Stimulated activated naive B cell treated with anti-CD40 and anti-IgM and Interleukin-4, amounts not matched to agents 10 μg/mL and 1 μg/mL and 100 μg/mL, for 72 hours (primary cell): ENCODE measurements around the gene RFFL.

ENCODE experiments used
- ATAC-seq, 2 donors: fragments of 150-1000 bp; cut with Tn5 transposase; replicated peaks; 2 replicates each; pipeline ENCODE4 v1.10.0; 2021; ENCODE audit warnings: moderate library complexity in 1 of 2
- DNase-seq: peaks from one replicate; pipeline ENCODE4 v3.0.0; 2021
- H3K27ac Mint-ChIP-seq: one replicate; pipeline ENCODE4 v1.8.0; 2022; ENCODE audit warnings: mild to moderate bottlenecking, mixed read lengths
- H3K27me3 Mint-ChIP-seq, 2 donors: one replicate each; pipeline ENCODE4 v1.8.0; 2022; ENCODE audit warnings: mixed read lengths in 2 of 2
- H3K36me3 Mint-ChIP-seq, 2 donors: one replicate each; pipeline ENCODE4 v1.8.0; 2022; ENCODE audit warnings: mixed read lengths in 2 of 2, mild to moderate bottlenecking in 1 of 2
- H3K4me1 Mint-ChIP-seq, 2 donors: one replicate each; pipeline ENCODE4 v1.8.0; 2022; ENCODE audit warnings: mixed read lengths in 2 of 2, mild to moderate bottlenecking in 1 of 2
- H3K4me3 Mint-ChIP-seq, 2 donors: one replicate each; pipeline ENCODE4 v1.8.0; 2022; ENCODE audit warnings: mild to moderate bottlenecking in 2 of 2, mixed read lengths in 2 of 2, moderate library complexity in 1 of 2
- H3K9me3 Mint-ChIP-seq, 2 donors: one replicate each; pipeline ENCODE4 v1.8.0; 2022; ENCODE audit warnings: mixed read lengths in 2 of 2, mild to moderate bottlenecking in 1 of 2

The RFFL gene

DNA sequence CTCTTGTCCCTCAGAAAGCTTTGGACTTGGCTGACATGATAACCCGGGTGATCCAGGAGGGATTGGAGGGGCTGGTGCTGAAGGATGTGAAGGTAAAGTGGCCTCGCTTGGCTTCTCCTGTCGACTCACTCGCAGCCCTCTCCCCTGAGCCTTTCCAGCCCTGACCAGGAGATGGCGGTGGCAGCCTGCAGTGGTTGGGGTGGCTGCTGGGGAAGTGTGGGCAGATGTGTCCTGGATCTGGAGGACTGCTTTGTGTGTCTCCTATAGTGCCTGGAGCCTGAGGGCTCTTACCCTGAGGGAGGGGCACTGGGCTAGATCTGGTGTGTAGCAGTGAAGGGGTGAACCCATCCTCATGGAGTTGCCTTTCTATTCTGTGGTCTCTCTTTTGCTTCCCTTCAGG lies 65.3 kb downstream of the RFFL start:
- peak overlapping the region; percentile 83 for H3K27ac Mint-ChIP-seq
- DNase-seq, result peak; percentile 68
- peaks cover 0 to 4% of the 10 kb centered on the region in 2 donors for H3K4me1 Mint-ChIP-seq
- H3K27me3 Mint-ChIP-seq, result no peaks in the 10 kb centered on the region
- peaks cover 18 to 64% of the 10 kb centered on the region in 2 donors for H3K36me3 Mint-ChIP-seq
- no peaks in the 10 kb centered on the region for H3K9me3 Mint-ChIP-seq
- peak; percentile 99 for ATAC-seq
- no peak overlapping the region for H3K4me3 Mint-ChIP-seq

DNA sequence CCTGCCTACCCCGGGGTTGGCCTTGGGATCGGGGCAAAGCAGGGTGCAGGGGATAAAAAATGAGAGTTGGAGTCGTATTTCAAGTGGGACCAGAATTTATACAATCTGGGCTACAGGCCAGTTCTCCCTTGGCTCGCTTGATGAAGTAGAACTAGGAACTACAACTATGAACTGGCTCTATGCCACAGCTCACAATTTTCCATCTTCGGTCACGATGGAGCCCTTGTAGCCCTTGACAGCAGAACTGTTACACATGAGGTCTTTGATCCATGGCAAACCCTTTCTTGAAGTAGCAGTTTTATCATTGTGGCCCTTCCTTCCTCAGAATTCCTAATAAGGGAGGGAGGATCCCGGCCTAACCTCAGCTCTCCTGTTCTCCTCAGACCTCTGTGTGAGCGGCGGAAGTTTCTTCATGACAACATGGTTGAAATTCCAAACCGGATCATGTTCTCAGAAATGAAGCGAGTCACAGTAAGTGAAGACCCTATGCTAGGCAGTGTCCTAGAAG lies 66.1 kb downstream of the RFFL start:
- Mint-ChIP-seq H3K27ac (no peak overlapping the region), H3K9me3 (no peaks in the 10 kb centered on the region), H3K27me3 (no peaks in the 10 kb centered on the region), H3K4me1 (peaks cover 0 to 4% of the 10 kb centered on the region in 2 donors), H3K36me3 (peaks cover 13 to 65% of the 10 kb centered on the region in 2 donors), H3K4me3 (no peak overlapping the region)
- DNase-seq (no peak), ATAC-seq (no peak)

GRCh38 chr17:34996422-34997285 lies 66.9 kb downstream of the RFFL start:
- no peak overlapping the region for H3K4me3 Mint-ChIP-seq
- no peaks in the 10 kb centered on the region for H3K9me3 Mint-ChIP-seq
- DNase-seq (no peak), ATAC-seq (no peak)
- H3K27me3 Mint-ChIP-seq, result no peaks in the 10 kb centered on the region
- no peak overlapping the region for H3K27ac Mint-ChIP-seq
- peaks cover 0 to 4% of the 10 kb centered on the region in 2 donors for H3K4me1 Mint-ChIP-seq
- H3K36me3 Mint-ChIP-seq, result peaks cover 11 to 67% of the 10 kb centered on the region in 2 donors

DNA sequence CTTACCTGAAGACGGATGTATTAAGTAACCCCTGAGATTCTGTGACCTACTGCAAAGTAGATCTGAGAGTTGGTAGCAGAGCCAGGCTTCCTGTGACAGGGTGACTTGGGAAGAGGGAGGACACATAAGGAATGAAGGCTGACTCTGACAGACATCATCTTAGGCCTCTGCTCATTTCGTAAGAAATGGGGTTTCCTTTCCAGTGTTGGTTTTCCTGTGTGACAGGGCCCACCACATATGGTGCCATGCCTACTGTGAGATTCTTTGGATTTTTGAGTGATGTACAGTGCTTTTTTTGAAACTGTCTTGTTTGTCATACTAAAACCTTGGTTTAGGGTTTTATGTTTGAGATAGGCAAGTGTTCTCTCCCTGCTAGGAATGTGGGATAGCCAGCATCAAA lies 70.5 kb downstream of the RFFL start:
- Mint-ChIP-seq H3K27ac (no peak overlapping the region), H3K27me3 (no peaks in the 10 kb centered on the region), H3K36me3 (peaks cover 16 to 72% of the 10 kb centered on the region in 2 donors), H3K4me1 (peaks cover 0 to under 1% of the 10 kb centered on the region in 2 donors), H3K9me3 (no peaks in the 10 kb centered on the region), H3K4me3 (no peak overlapping the region)
- no peak for DNase-seq
- no peak for ATAC-seq

GRCh38 chr17:34991606-34992005 lies 71.9 kb downstream of the RFFL start:
- H3K36me3 Mint-ChIP-seq, result peaks cover 21 to 73% of the 10 kb centered on the region in 2 donors
- no peaks in the 10 kb centered on the region for H3K27me3 Mint-ChIP-seq
- ATAC-seq (no peak), DNase-seq (no peak)
- no peaks in the 10 kb centered on the region for H3K9me3 Mint-ChIP-seq
- no peak overlapping the region for H3K27ac Mint-ChIP-seq
- H3K4me3 Mint-ChIP-seq, result no peak overlapping the region
- H3K4me1 Mint-ChIP-seq, result peaks cover 1 to 6% of the 10 kb centered on the region in 2 donors

DNA sequence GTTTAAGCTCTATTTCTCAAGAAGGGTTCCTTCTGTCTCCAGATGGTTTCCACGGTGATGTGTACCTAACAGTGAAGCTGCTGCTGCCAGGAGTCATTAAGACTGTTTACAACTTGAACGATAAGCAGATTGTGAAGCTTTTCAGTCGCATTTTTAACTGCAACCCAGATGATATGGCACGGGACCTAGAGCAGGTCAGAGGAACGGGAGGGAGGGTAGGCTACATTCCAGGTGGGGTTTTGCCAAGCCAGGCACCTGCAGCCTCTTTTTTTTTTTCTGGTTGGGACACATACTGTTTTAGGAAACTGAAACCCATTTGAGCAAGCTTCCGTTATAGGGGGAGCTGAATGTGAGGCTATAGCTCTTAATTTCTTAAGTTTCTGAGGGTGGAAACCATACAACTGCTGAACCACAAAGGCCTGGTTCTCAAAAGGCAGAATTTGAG lies 72.6 kb downstream of the RFFL start:
- H3K27ac Mint-ChIP-seq, result no peak overlapping the region
- no peaks in the 10 kb centered on the region for H3K9me3 Mint-ChIP-seq
- no peak for DNase-seq
- peaks cover 22 to 75% of the 10 kb centered on the region in 2 donors for H3K36me3 Mint-ChIP-seq
- no peaks in the 10 kb centered on the region for H3K27me3 Mint-ChIP-seq
- H3K4me1 Mint-ChIP-seq, result peaks cover 1 to 6% of the 10 kb centered on the region in 2 donors
- no peak overlapping the region for H3K4me3 Mint-ChIP-seq
- ATAC-seq, result no peak

GRCh38 chr17:34989473-34989872 lies 74.0 kb downstream of the RFFL start:
- no peak for ATAC-seq
- Mint-ChIP-seq H3K27ac (no peak overlapping the region), H3K27me3 (no peaks in the 10 kb centered on the region), H3K36me3 (peaks cover 25 to 70% of the 10 kb centered on the region in 2 donors), H3K4me3 (no peak overlapping the region), H3K4me1 (peaks cover 4 to 15% of the 10 kb centered on the region in 2 donors), H3K9me3 (no peaks in the 10 kb centered on the region)
- DNase-seq, result no peak

GRCh38 chr17:34988644-34989043 lies 74.9 kb downstream of the RFFL start:
- no peak overlapping the region for H3K27ac Mint-ChIP-seq
- no peaks in the 10 kb centered on the region for H3K9me3 Mint-ChIP-seq

GRCh38 chr17:34987232-34987631 lies 76.3 kb downstream of the RFFL start:
- no peak for ATAC-seq
- Mint-ChIP-seq H3K36me3 (peaks cover 37 to 64% of the 10 kb centered on the region in 2 donors), H3K27ac (no peak overlapping the region), H3K4me1 (peaks cover 12 to 34% of the 10 kb centered on the region in 2 donors), H3K9me3 (no peaks in the 10 kb centered on the region), H3K27me3 (no peaks in the 10 kb centered on the region), H3K4me3 (no peak overlapping the region)
- no peak for DNase-seq

More at GRCh38 chr17:34988644-34989043, 74.9 kb downstream of the RFFL start:
- peaks cover 7 to 23% of the 10 kb centered on the region in 2 donors for H3K4me1 Mint-ChIP-seq
- DNase-seq, result no peak
- no peaks in the 10 kb centered on the region for H3K27me3 Mint-ChIP-seq
- peaks cover 30 to 69% of the 10 kb centered on the region in 2 donors for H3K36me3 Mint-ChIP-seq
- H3K4me3 Mint-ChIP-seq, result no peak overlapping the region
- ATAC-seq, result no peak

DNA sequence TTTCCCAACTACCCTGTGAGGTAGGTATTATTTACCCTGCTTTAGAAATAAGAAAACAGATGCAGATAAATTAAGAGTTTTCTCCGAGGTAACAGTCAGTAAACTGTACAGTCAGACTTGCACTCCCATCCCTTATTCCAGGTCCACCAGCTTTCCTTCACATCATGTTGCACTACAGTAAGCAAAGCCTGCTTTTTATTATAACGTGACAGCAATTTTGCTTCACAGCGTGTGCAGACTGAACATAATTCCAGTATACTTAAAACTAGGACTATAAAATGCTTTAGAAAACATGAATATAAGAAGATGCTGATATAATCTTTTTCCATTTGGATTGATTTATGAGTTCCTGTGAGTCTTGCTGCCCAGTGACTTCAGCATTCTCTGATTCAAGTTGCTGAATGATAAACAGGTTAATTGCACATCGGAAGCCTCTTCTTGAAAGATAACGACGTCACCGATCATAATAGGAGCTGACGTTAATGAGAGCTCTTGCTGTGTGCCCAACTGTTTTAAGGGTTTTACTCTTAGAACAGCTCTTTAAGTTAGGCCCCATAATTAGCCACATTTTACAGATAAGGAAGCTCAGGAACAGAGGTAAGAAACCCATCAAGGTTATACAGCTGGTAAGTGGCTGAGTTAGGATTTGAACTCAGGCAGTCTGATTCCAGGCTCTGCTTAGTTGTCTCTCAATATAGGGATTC lies 81.8 kb downstream of the RFFL start:
- Mint-ChIP-seq H3K4me3 (peak overlapping the region; percentile 88 to 93), H3K36me3 (peaks cover 19 to 27% of the 10 kb centered on the region in 2 donors), H3K27ac (peak overlapping the region; percentile 96), H3K27me3 (no peaks in the 10 kb centered on the region), H3K9me3 (no peaks in the 10 kb centered on the region), H3K4me1 (peaks cover 28 to 53% of the 10 kb centered on the region in 2 donors)
- no peak for ATAC-seq
- no peak for DNase-seq

- H3K36me3 Mint-ChIP-seq, result peaks cover 17 to 19% of the 10 kb centered on the region in 2 donors
Measured at GRCh38 chr17:34980681-34981537, 82.6 kb downstream of the RFFL start.

DNA sequence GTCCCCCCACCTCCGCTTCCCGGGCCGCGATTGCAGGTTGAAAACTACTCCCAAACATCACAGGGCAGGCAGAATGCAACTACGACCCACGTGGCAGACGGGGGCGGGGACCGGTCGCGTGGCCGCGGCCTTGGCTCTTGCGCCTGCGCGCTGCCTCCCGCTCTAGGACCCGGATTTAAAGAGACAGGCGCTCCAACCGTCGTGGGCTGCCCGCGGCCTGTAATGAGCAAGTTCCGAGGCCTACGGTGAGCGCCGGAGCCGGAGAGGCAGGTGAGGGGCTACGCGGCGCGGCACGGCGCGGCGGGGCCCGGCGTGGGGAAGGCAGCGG lies 83.2 kb downstream of the RFFL start, which contains the start of gene LIG3:
Gene LIG3, plus strand, starts transcription at position 160 of the 328 bp plus-strand sequence. CDS start 2,494 bp downstream, outside the sequence.
- H3K4me3 Mint-ChIP-seq, result peak within 1 kb of the TSS; percentile 98 to 99
- peaks cover 15 to 17% of the 10 kb centered on the region in 2 donors for H3K36me3 Mint-ChIP-seq
- H3K4me1 Mint-ChIP-seq, result peaks cover 26 to 49% of the 10 kb centered on the region in 2 donors

More at GRCh38 chr17:34980681-34981537, 82.6 kb downstream of the RFFL start:
- H3K27ac Mint-ChIP-seq, result peak overlapping the region; percentile 99
- H3K9me3 Mint-ChIP-seq, result no peaks in the 10 kb centered on the region
- peak overlapping the region; percentile 98 to 99 for H3K4me3 Mint-ChIP-seq
- ATAC-seq, result peak; percentile 88 to 92
- peaks cover 28 to 53% of the 10 kb centered on the region in 2 donors for H3K4me1 Mint-ChIP-seq
- H3K27me3 Mint-ChIP-seq, result no peaks in the 10 kb centered on the region
- DNase-seq, result peak; percentile 61

DNA sequence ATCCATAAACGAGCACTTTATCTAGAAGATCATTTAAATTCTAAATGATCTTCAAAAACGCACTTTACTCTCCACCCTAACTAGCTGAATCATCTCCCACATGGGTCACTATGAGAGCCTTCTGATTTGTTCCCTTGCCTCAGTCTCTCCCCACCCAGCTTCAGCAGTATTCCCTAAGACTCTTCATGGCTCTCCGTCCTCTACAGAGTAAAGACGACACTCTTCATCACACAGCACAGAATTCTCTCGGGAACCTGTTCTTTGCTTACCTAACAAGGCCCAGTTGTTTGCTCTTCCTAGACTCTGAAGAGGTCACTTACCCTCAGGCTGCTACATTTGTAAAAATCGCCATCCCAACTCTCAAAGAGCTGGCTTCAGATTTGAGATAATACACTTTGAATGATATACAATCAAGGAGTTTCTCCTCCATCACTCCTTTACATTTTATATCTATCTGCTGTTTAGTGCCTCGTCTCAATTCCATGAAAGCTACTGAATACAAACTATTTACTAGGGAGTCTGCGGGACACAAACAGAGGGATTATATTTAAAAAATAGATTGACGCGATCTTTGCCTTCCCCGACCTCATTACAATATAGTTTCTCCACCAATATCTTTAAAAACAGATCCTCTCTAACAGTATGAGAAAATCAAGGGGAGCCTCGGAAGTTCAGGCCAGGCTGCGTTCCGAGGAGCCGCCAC lies 83.7 kb downstream of the RFFL start:
- ATAC-seq (no peak), DNase-seq (no peak)
- Mint-ChIP-seq H3K9me3 (no peaks in the 10 kb centered on the region), H3K36me3 (peaks cover 14 to 15% of the 10 kb centered on the region in 2 donors), H3K27ac (peak overlapping the region; percentile 99), H3K27me3 (no peaks in the 10 kb centered on the region), H3K4me1 (peaks cover 25 to 47% of the 10 kb centered on the region in 2 donors), H3K4me3 (peak overlapping the region; percentile 98 to 99)

More for the DNA sequence above, 83.2 kb downstream of the RFFL start, which contains the start of gene LIG3:
- Mint-ChIP-seq H3K9me3 (no peaks in the 10 kb centered on the region), H3K27ac (peak within 1 kb of the TSS; percentile 99), H3K27me3 (no peaks in the 10 kb centered on the region)
- peak; percentile 92 for DNase-seq
- peak; percentile 83 to 86 for ATAC-seq
